Measurements from ENCODE around the gene USP40.

The USP40 gene

GRCh38 chr2:233503947-233504637 is 62.5 kb downstream of the USP40 start:
- Histone ChIP-seq H3K36me3 (ENCODE audit: insufficient read depth, low read length) (no peaks in the 10 kb centered on the region), H3F3A (ENCODE audit: low read depth) (no peaks in the 10 kb centered on the region), H3K9ac (ENCODE audit: low read depth, low read length, poor library complexity, severe bottlenecking) (no peak overlapping the region), H3K9me2 (replicated peaks; ENCODE audit: low read depth, low read length) (no peaks in the 10 kb centered on the region), H3K4me3 (ENCODE audit: low read length, poor library complexity, severe bottlenecking) (no peak overlapping the region), H3K4me2 (ENCODE audit: low read depth, low read length, poor library complexity, severe bottlenecking) (no peak overlapping the region), H4K20me1 (ENCODE audit: insufficient read depth, low read length, poor library complexity, severe bottlenecking) (no peaks in the 10 kb centered on the region), H3K79me2 (ENCODE audit: insufficient read depth, low read length) (no peaks in the 10 kb centered on the region), H2AFZ (ENCODE audit: low read length) (no peak overlapping the region), H3K9me3 (ENCODE audit: insufficient read depth, low read depth, low read length) (peaks cover 17% of the 10 kb centered on the region), H3K27me3 (ENCODE audit: insufficient read depth, low read length, poor library complexity, severe bottlenecking) (no peaks in the 10 kb centered on the region), H3K4me1 (ENCODE audit: insufficient read depth, low read length, poor library complexity, severe bottlenecking) (no peaks in the 10 kb centered on the region)
- no peak for TF ChIP-seq EZH2phosphoT487 (IDR thresholded peaks at IDR 0.05; ENCODE audit: borderline replicate concordance)
- no peak for TF ChIP-seq CTCF (conservative IDR thresholded peaks at IDR 0.05; ENCODE audit: low read length)

GRCh38 chr2:233503481-233503880 is 63.1 kb downstream of the USP40 start:
- Histone ChIP-seq H3K36me3 (ENCODE audit: insufficient read depth, low read length) (no peaks in the 10 kb centered on the region), H3K9me3 (ENCODE audit: insufficient read depth, low read depth, low read length) (peaks cover 17% of the 10 kb centered on the region), H4K20me1 (ENCODE audit: insufficient read depth, low read length, poor library complexity, severe bottlenecking) (no peaks in the 10 kb centered on the region), H3K4me3 (ENCODE audit: low read length, poor library complexity, severe bottlenecking) (no peak overlapping the region), H2AFZ (ENCODE audit: low read length) (no peak overlapping the region), H3K9ac (ENCODE audit: low read depth, low read length, poor library complexity, severe bottlenecking) (no peak overlapping the region), H3K79me2 (ENCODE audit: insufficient read depth, low read length) (no peaks in the 10 kb centered on the region), H3K27me3 (ENCODE audit: insufficient read depth, low read length, poor library complexity, severe bottlenecking) (no peaks in the 10 kb centered on the region), H3F3A (ENCODE audit: low read depth) (no peaks in the 10 kb centered on the region), H3K9me2 (replicated peaks; ENCODE audit: low read depth, low read length) (no peaks in the 10 kb centered on the region), H3K4me1 (ENCODE audit: insufficient read depth, low read length, poor library complexity, severe bottlenecking) (no peaks in the 10 kb centered on the region), H3K4me2 (ENCODE audit: low read depth, low read length, poor library complexity, severe bottlenecking) (no peak overlapping the region)
- TF ChIP-seq CTCF (conservative IDR thresholded peaks at IDR 0.05; ENCODE audit: low read length): no peak
- no peak for TF ChIP-seq EZH2phosphoT487 (IDR thresholded peaks at IDR 0.05; ENCODE audit: borderline replicate concordance)

GRCh38 chr2:233501198-233502076 is 65.1 kb downstream of the USP40 start:
- H3F3A ChIP-seq (ENCODE audit: low read depth): no peaks in the 10 kb centered on the region
- H3K79me2 ChIP-seq (ENCODE audit: insufficient read depth, low read length): no peaks in the 10 kb centered on the region
- peaks cover 17% of the 10 kb centered on the region for H3K9me3 ChIP-seq (ENCODE audit: insufficient read depth, low read depth, low read length)
- TF ChIP-seq EZH2phosphoT487 (IDR thresholded peaks at IDR 0.05; ENCODE audit: borderline replicate concordance) (no peak), CTCF (conservative IDR thresholded peaks at IDR 0.05; ENCODE audit: low read length) (no peak)
- no peaks in the 10 kb centered on the region for H3K36me3 ChIP-seq (ENCODE audit: insufficient read depth, low read length)
- no peak overlapping the region for H3K9ac ChIP-seq (ENCODE audit: low read depth, low read length, poor library complexity, severe bottlenecking)
- H3K27me3 ChIP-seq (ENCODE audit: insufficient read depth, low read length, poor library complexity, severe bottlenecking): no peaks in the 10 kb centered on the region
- no peak overlapping the region for H3K4me2 ChIP-seq (ENCODE audit: low read depth, low read length, poor library complexity, severe bottlenecking)
- peaks cover 12% of the 10 kb centered on the region for H3K4me1 ChIP-seq (ENCODE audit: insufficient read depth, low read length, poor library complexity, severe bottlenecking)
- H3K9me2 ChIP-seq (replicated peaks; ENCODE audit: low read depth, low read length): no peaks in the 10 kb centered on the region
- H2AFZ ChIP-seq (ENCODE audit: low read length): no peak overlapping the region
- H3K4me3 ChIP-seq (ENCODE audit: low read length, poor library complexity, severe bottlenecking): no peak overlapping the region
- no peaks in the 10 kb centered on the region for H4K20me1 ChIP-seq (ENCODE audit: insufficient read depth, low read length, poor library complexity, severe bottlenecking)

All from Loucy (cell line).